GM12878 (cell line): ENCODE data around the gene ZG16. TPM values are rescaled to one million over a fixed set of nuclear protein-coding genes. Genes with fewer than 3 reads are reported as not detected.

ENCODE experiments used
- ATAC-seq: fragments of 200-7000 bp; cut with Tn5 transposase; 3 replicates; pipeline ENCODE4 v1.9.1; 2020; ENCODE audit warnings: mild to moderate bottlenecking, moderate library complexity
- BruUV-seq: library from RNA; stranded (reverse); fragments of 400-500 nt; replicated peaks from 2 replicates; lab custom pipeline; 2021; lab: Mats Ljungman, UMichigan
- CTCF ChIA-PET: fragments of 300-600 bp; sonication (Branson Sonifier 250); formaldehyde crosslinking; extraction: SDS; loops from one replicate; lab custom pipeline; 2021; ENCODE audit warnings: inconsistent platforms; lab: Yijun Ruan, JAX
- POLR2A ChIA-PET: fragments of 350-600 bp; formaldehyde crosslinking; extraction: SDS; loops from one replicate; lab custom pipeline; 2021; ENCODE audit warnings: inconsistent platforms; lab: Charles Lee
- RAD21 ChIA-PET: fragments of 300-600 bp; sonication (Branson Sonifier 250); formaldehyde crosslinking; loops from one replicate; lab custom pipeline; 2023; ENCODE audit warnings: antibody characterized with exemption; ENCODE audit not compliant: unreplicated experiment; lab: Charles Lee
- SMC1A ChIA-PET: fragments of 300-600 bp; sonication (Branson Sonifier 250); formaldehyde crosslinking; loops from one replicate; lab custom pipeline; 2023; ENCODE audit not compliant: unreplicated experiment, uncharacterized antibody; lab: Charles Lee
- DNase-seq: peaks from one replicate; pipeline ENCODE4 v3.0.0-alpha.2; 2011; ENCODE audit warnings: low read depth, low spot score
- FAIRE-seq: peaks from 3 replicates; lab custom pipeline; 2011; peaks lifted over from hg19 to GRCh38; lab: Jason Lieb, UNC
- H2AFZ ChIP-seq: 2 replicates; pipeline ENCODE4 v1.6.0; 2011; ENCODE audit warnings: low read depth, low read length, control low read depth; ENCODE audit not compliant: control insufficient read depth
- H3K27ac ChIP-seq: 2 replicates; pipeline ENCODE4 v1.5.1; 2011; ENCODE audit warnings: control low read depth; ENCODE audit not compliant: control insufficient read depth, insufficient read depth
- H3K27me3 ChIP-seq, 2 experiments: replicated peaks in 1 of 2; 2 replicates each; pipeline versions ENCODE4 v1.6.0 to v1.6.1; 2011; ENCODE audit warnings: low read length in 1 of 2; ENCODE audit not compliant: control insufficient read depth in 2 of 2, insufficient read depth in 2 of 2
- H3K36me3 ChIP-seq, 2 experiments: 2 replicates each; pipeline ENCODE4 v1.5.1; 2011; ENCODE audit warnings: low read length in 1 of 2; ENCODE audit not compliant: control insufficient read depth in 2 of 2, insufficient read depth in 2 of 2
- H3K4me1 ChIP-seq: 2 replicates; pipeline ENCODE4 v1.6.1; 2011; ENCODE audit warnings: mild to moderate bottlenecking, low read length, moderate library complexity, mixed read lengths; ENCODE audit not compliant: control insufficient read depth, insufficient read depth
- H3K4me2 ChIP-seq: 2 replicates; pipeline ENCODE4 v1.6.0; 2011; ENCODE audit warnings: control low read depth; ENCODE audit not compliant: control insufficient read depth, insufficient read depth
- H3K4me3 ChIP-seq: fragments of 200-600 bp; sonication (generic); 2 replicates; pipeline ENCODE4 v1.5.1; 2016
- H3K79me2 ChIP-seq: 2 replicates; pipeline ENCODE4 v1.6.0; 2011; ENCODE audit warnings: low read length; ENCODE audit not compliant: control insufficient read depth, insufficient read depth
- H3K9ac ChIP-seq: 2 replicates; pipeline ENCODE4 v1.8.0; 2011; ENCODE audit warnings: low read length, control low read depth, mixed read lengths; ENCODE audit not compliant: control insufficient read depth, insufficient read depth
- H3K9me3 ChIP-seq: replicated peaks from 3 replicates; pipeline ENCODE4 v1.5.1; 2011; ENCODE audit warnings: mild to moderate bottlenecking, low read length; ENCODE audit not compliant: control insufficient read depth, insufficient read depth
- H4K20me1 ChIP-seq: 2 replicates; pipeline ENCODE4 v1.6.0; 2011; ENCODE audit not compliant: control insufficient read depth, insufficient read depth
- ATF7 ChIP-seq: fragments of 450-650 bp; IDR thresholded peaks from 2 replicates; pipeline ENCODE4 v1.6.1; 2016; ENCODE audit warnings: low read depth, mild to moderate bottlenecking
- PML ChIP-seq: IDR thresholded peaks from 2 replicates; pipeline ENCODE4 v1.6.1; 2012; ENCODE audit warnings: low read length, inconsistent platforms
- SMAD5 ChIP-seq: IDR thresholded peaks from 2 replicates; pipeline ENCODE4 v1.6.1; 2016; ENCODE audit warnings: antibody characterized with exemption, low read depth
- WGBS: methylation state at CpG from one replicate; pipeline ENCODE4 v1.1.6; 2016; ENCODE audit warnings: low lambda C conversion rate; ENCODE audit not compliant: insufficient replicate concordance, insufficient coverage; ENCODE audit errors: missing lambda C conversion rate; 5-methylcytosine and 5-hydroxymethylcytosine counted together
- in situ Hi-C: fragments of 300-500 bp; cut with MboI; formaldehyde crosslinking; loops from 9 replicates; pipeline ENCODE4 v1.14.3; 2018; ENCODE audit warnings: mixed read lengths
- intact Hi-C: fragments of 100-400 bp; cut with micrococcal nuclease; formaldehyde crosslinking; loops from one replicate; pipeline ENCODE4 v1.14.2; 2022; ENCODE audit not compliant: unreplicated experiment
- polyA plus RNA-seq, 11 experiments: library from polyadenylated mRNA; depleted of rRNA in 4 of 11; unstranded in 6 of 11; stranded (reverse) in 5 of 11; fragments of >200 nt; fragmentation: Nextera tagmentation in 4 of 11; fragmentation: Illumina TruSeq in 1 of 11; extraction: Ambion mirVana in 4 of 11; extraction: Trizol in 1 of 11; gene quantifications; 1 replicate in 1 of 11; 2 replicates in 10 of 11; pipeline versions ENCODE4 v1.2.1 to v1.2.3, GENCODE V29; 2011 to 2016; ENCODE audit warnings: inconsistent platforms in 2 of 11, missing spikeins in 2 of 11, low read depth in 1 of 11
- total RNA-seq, 4 experiments: library from RNA; depleted of rRNA in 3 of 4; stranded (reverse); fragments of >200 nt in 3 of 4; fragmentation: Illumina TruSeq in 1 of 4; extraction: Trizol in 1 of 4; gene quantifications; 2 replicates each; pipeline versions ENCODE4 v1.2.1 to v1.2.3, GENCODE V29; 2013 to 2021
- TF ChIP-seq, protein P1 (sequence below): IDR thresholded peaks from 2 replicates; pipeline ENCODE4 v1.6.1; 2012; ENCODE audit warnings: low read length, inconsistent platforms

ZG16 gene
- total and polyA plus RNA-seq, 10 of the 15 experiments (the other 5 are each of a cell fraction or from before 2014, with no cell fraction given), result not detected

DNA sequence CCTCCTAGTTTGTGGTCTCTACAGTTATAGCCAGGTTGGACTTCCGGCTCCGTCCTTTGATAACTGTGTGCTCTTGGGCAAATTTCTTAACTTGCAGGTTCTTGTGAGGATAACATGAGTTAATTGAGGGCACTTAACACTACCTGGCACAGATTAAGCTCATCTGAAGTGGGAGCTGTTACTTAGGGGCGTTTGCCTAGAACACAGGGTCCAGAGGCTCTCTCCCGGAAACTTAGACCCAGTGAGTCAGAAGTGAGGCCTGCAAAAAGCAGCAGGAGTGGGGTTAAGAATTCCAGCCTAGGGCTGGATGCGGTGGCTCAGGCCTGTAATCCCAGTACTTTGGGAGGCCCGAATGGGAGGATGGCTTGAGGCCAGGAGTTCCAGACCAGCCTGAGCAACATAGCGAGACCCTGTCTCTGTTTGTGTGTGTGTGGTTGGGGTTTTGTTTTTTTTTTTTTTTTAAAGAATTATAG is 43.6 kb downstream of the ZG16 start:
- H3K27me3 ChIP-seq, result no peaks in the 10 kb centered on the region
- peaks cover 65% of the 10 kb centered on the region for H3K79me2 ChIP-seq
- FAIRE-seq (no peak), ATAC-seq (no peak), DNase-seq (no peak)
- TF ChIP-seq SMAD5 (no peak), ATF7 (no peak), PML (no peak)
- TF ChIP-seq, protein P1, sequence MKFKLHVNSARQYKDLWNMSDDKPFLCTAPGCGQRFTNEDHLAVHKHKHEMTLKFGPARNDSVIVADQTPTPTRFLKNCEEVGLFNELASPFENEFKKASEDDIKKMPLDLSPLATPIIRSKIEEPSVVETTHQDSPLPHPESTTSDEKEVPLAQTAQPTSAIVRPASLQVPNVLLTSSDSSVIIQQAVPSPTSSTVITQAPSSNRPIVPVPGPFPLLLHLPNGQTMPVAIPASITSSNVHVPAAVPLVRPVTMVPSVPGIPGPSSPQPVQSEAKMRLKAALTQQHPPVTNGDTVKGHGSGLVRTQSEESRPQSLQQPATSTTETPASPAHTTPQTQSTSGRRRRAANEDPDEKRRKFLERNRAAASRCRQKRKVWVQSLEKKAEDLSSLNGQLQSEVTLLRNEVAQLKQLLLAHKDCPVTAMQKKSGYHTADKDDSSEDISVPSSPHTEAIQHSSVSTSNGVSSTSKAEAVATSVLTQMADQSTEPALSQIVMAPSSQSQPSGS, result no peak
- intact Hi-C loops (loop anchor here (5.0 kb wide), 1 partner anchor 41 kb away; the partner anchor contains the start of gene CDIPT), in situ Hi-C loops (no loop called here)
- 63% methylated on average over 7 of the region's 7 CpGs for WGBS
- H4K20me1 ChIP-seq, result 0 out of 2 replicates have a peak, but pooled peaks cover 3% of the 10 kb centered on the region
- ChIA-PET CTCF (interaction anchor here (1.0 to 8.3 kb wide), 4 partner anchors 13 to 194 kb away, joined by 4 to 99 read pairs (median 14); no protein-coding TSS in a partner anchor), RAD21 (interaction anchor here (0.6 to 7.9 kb wide), 6 partner anchors 14 to 837 kb away, joined by 3 to 51 read pairs (median 6); partner anchors contain the start of gene LAT), POLR2A (interaction anchor here (0.5 to 5.5 kb wide), 12 partner anchors 10 to 1364 kb away, joined by 3 to 40 read pairs (median 5); partner anchors contain the start of genes ALDOA, C16orf54, CDIPT and KIF22), SMC1A (interaction anchor here (0.9 to 7.8 kb wide), 2 partner anchors 27 to 211 kb away, joined by 4 to 48 read pairs; no protein-coding TSS in a partner anchor)
- peaks cover 22% of the 10 kb centered on the region for H3K4me1 ChIP-seq
- peak overlapping the region; percentile 94 for H3K4me3 ChIP-seq
- H3K4me2 ChIP-seq, result peak overlapping the region; percentile 96
- BruUV-seq, result no TSS peak
- H3K9me3 ChIP-seq, result no peaks in the 10 kb centered on the region
- peak overlapping the region; percentile 91 for H3K9ac ChIP-seq
- peak overlapping the region; percentile 91 for H3K27ac ChIP-seq
- H3K36me3 ChIP-seq, result peaks cover 0 to 2% of the 10 kb centered on the region in 2 experiments; a peak in 1 of 4 replicates
- H2AFZ ChIP-seq, result no peak overlapping the region
